ENCODE results near the gene ZNF689. TPM values are rescaled to one million over a fixed set of nuclear protein-coding genes. Genes with fewer than 3 reads are reported as not detected.

Gene ZNF689
- polyA plus RNA-seq, 2 donors = 1.3 to 2.0 TPM

GRCh38 chr16:30567991-30568638 is 42.1 kb downstream of the ZNF689 start:
- 28 to 41% methylated on average over 6 of the region's 6 CpGs for WGBS, 2 donors
- Histone ChIP-seq H3K27me3 (ENCODE audit: control insufficient read depth in 1 of 2, insufficient read depth in 2 of 2, low read length in 2 of 2) (no peaks in the 10 kb centered on the region), H3K36me3 (ENCODE audit: control insufficient read depth in 2 of 2, insufficient read depth in 2 of 2, low read length in 1 of 2) (peaks cover 0 to 4% of the 10 kb centered on the region in 2 donors), H3K4me3 (ENCODE audit: low read depth in 1 of 2, low read length in 2 of 2) (no peak overlapping the region), H3K27ac (ENCODE audit: low read depth in 2 of 2, low read length in 1 of 2) (peak overlapping the region; percentile 23 to 77), H3K4me1 (ENCODE audit: control insufficient read depth in 2 of 2, insufficient read depth in 2 of 2, low read length in 1 of 2) (peaks cover 0 to 5% of the 10 kb centered on the region in 2 donors), H3K9me3 (ENCODE audit: control insufficient read depth in 2 of 2, insufficient read depth in 1 of 2, low read depth in 1 of 2, low read length in 1 of 2) (no peaks in the 10 kb centered on the region)

GRCh38 chr16:30567160-30567990 is 42.8 kb downstream of the ZNF689 start:
- H3K4me3 ChIP-seq (ENCODE audit: low read depth in 1 of 2, low read length in 2 of 2) = no peak overlapping the region
- WGBS, 2 donors = 66 to 68% methylated on average over 14 of the region's 14 CpGs
- peak overlapping the region; percentile 23 to 77 for H3K27ac ChIP-seq (ENCODE audit: low read depth in 2 of 2, low read length in 1 of 2)
- no peaks in the 10 kb centered on the region for H3K9me3 ChIP-seq (ENCODE audit: control insufficient read depth in 2 of 2, insufficient read depth in 1 of 2, low read depth in 1 of 2, low read length in 1 of 2)
- peaks cover 0 to 5% of the 10 kb centered on the region in 2 donors for H3K4me1 ChIP-seq (ENCODE audit: control insufficient read depth in 2 of 2, insufficient read depth in 2 of 2, low read length in 1 of 2)
- H3K27me3 ChIP-seq (ENCODE audit: control insufficient read depth in 1 of 2, insufficient read depth in 2 of 2, low read length in 2 of 2) = no peaks in the 10 kb centered on the region
- peaks cover 0 to 4% of the 10 kb centered on the region in 2 donors for H3K36me3 ChIP-seq (ENCODE audit: control insufficient read depth in 2 of 2, insufficient read depth in 2 of 2, low read length in 1 of 2)

- WGBS, 2 donors = 87 to 89% methylated on average over 4 of the region's 4 CpGs
Observed at GRCh38 chr16:30566531-30566930, 43.7 kb downstream of the ZNF689 start.

GRCh38 chr16:30565984-30566383 is 44.2 kb downstream of the ZNF689 start:
- Histone ChIP-seq H3K36me3 (ENCODE audit: control insufficient read depth in 2 of 2, insufficient read depth in 2 of 2, low read length in 1 of 2) (peaks cover 0 to 4% of the 10 kb centered on the region in 2 donors), H3K4me3 (ENCODE audit: low read depth in 1 of 2, low read length in 2 of 2) (no peak overlapping the region), H3K9me3 (ENCODE audit: control insufficient read depth in 2 of 2, insufficient read depth in 1 of 2, low read depth in 1 of 2, low read length in 1 of 2) (no peaks in the 10 kb centered on the region), H3K27me3 (ENCODE audit: control insufficient read depth in 1 of 2, insufficient read depth in 2 of 2, low read length in 2 of 2) (no peaks in the 10 kb centered on the region), H3K4me1 (ENCODE audit: control insufficient read depth in 2 of 2, insufficient read depth in 2 of 2, low read length in 1 of 2) (peaks cover 0 to 5% of the 10 kb centered on the region in 2 donors), H3K27ac (ENCODE audit: low read depth in 2 of 2, low read length in 1 of 2) (no peak overlapping the region)
- 66 to 67% methylated on average over 8 of the region's 8 CpGs for WGBS, 2 donors

More at GRCh38 chr16:30566531-30566930, 43.7 kb downstream of the ZNF689 start:
- Histone ChIP-seq H3K27ac (ENCODE audit: low read depth in 2 of 2, low read length in 1 of 2) (no peak overlapping the region), H3K4me3 (ENCODE audit: low read depth in 1 of 2, low read length in 2 of 2) (no peak overlapping the region), H3K4me1 (ENCODE audit: control insufficient read depth in 2 of 2, insufficient read depth in 2 of 2, low read length in 1 of 2) (peaks cover 0 to 5% of the 10 kb centered on the region in 2 donors), H3K27me3 (ENCODE audit: control insufficient read depth in 1 of 2, insufficient read depth in 2 of 2, low read length in 2 of 2) (no peaks in the 10 kb centered on the region), H3K9me3 (ENCODE audit: control insufficient read depth in 2 of 2, insufficient read depth in 1 of 2, low read depth in 1 of 2, low read length in 1 of 2) (no peaks in the 10 kb centered on the region), H3K36me3 (ENCODE audit: control insufficient read depth in 2 of 2, insufficient read depth in 2 of 2, low read length in 1 of 2) (peaks cover 0 to 4% of the 10 kb centered on the region in 2 donors)

- Histone ChIP-seq H3K36me3 (ENCODE audit: control insufficient read depth in 2 of 2, insufficient read depth in 2 of 2, low read length in 1 of 2) (peaks cover 0 to 4% of the 10 kb centered on the region in 2 donors), H3K4me1 (ENCODE audit: control insufficient read depth in 2 of 2, insufficient read depth in 2 of 2, low read length in 1 of 2) (peaks cover 0 to 3% of the 10 kb centered on the region in 2 donors), H3K4me3 (ENCODE audit: low read depth in 1 of 2, low read length in 2 of 2) (no peak overlapping the region), H3K27ac (ENCODE audit: low read depth in 2 of 2, low read length in 1 of 2) (no peak overlapping the region), H3K9me3 (ENCODE audit: control insufficient read depth in 2 of 2, insufficient read depth in 1 of 2, low read depth in 1 of 2, low read length in 1 of 2) (no peaks in the 10 kb centered on the region), H3K27me3 (ENCODE audit: control insufficient read depth in 1 of 2, insufficient read depth in 2 of 2, low read length in 2 of 2) (no peaks in the 10 kb centered on the region)
- WGBS, 2 donors = 72 to 74% methylated on average over 7 of the region's 7 CpGs
Observed at GRCh38 chr16:30565526-30565925, 44.7 kb downstream of the ZNF689 start.

GRCh38 chr16:30562021-30562420 is 48.2 kb downstream of the ZNF689 start:
- Histone ChIP-seq H3K36me3 (ENCODE audit: control insufficient read depth in 2 of 2, insufficient read depth in 2 of 2, low read length in 1 of 2) (no peaks in the 10 kb centered on the region), H3K4me1 (ENCODE audit: control insufficient read depth in 2 of 2, insufficient read depth in 2 of 2, low read length in 1 of 2) (peaks cover 0 to 2% of the 10 kb centered on the region in 2 donors), H3K27me3 (ENCODE audit: control insufficient read depth in 1 of 2, insufficient read depth in 2 of 2, low read length in 2 of 2) (no peaks in the 10 kb centered on the region), H3K9me3 (ENCODE audit: control insufficient read depth in 2 of 2, insufficient read depth in 1 of 2, low read depth in 1 of 2, low read length in 1 of 2) (no peaks in the 10 kb centered on the region), H3K27ac (ENCODE audit: low read depth in 2 of 2, low read length in 1 of 2) (no peak overlapping the region), H3K4me3 (ENCODE audit: low read depth in 1 of 2, low read length in 2 of 2) (no peak overlapping the region)
- 89 to 94% methylated on average over 14 of the region's 14 CpGs for WGBS, 2 donors

- Histone ChIP-seq H3K27me3 (ENCODE audit: control insufficient read depth in 1 of 2, insufficient read depth in 2 of 2, low read length in 2 of 2) (no peaks in the 10 kb centered on the region), H3K4me3 (ENCODE audit: low read depth in 1 of 2, low read length in 2 of 2) (peak overlapping the region; percentile 42 to 43)
- WGBS, 2 donors = 19 to 23% methylated on average over 46 of the region's 46 CpGs
Observed at GRCh38 chr16:30561089-30561816, 48.9 kb downstream of the ZNF689 start.

GRCh38 chr16:30559690-30560089 is 50.5 kb downstream of the ZNF689 start:
- H3K27ac ChIP-seq (ENCODE audit: low read depth in 2 of 2, low read length in 1 of 2) = no peak overlapping the region
- H3K9me3 ChIP-seq (ENCODE audit: control insufficient read depth in 2 of 2, insufficient read depth in 1 of 2, low read depth in 1 of 2, low read length in 1 of 2) = no peaks in the 10 kb centered on the region
- H3K36me3 ChIP-seq (ENCODE audit: control insufficient read depth in 2 of 2, insufficient read depth in 2 of 2, low read length in 1 of 2) = peaks cover 0 to 12% of the 10 kb centered on the region in 2 donors
- peaks cover 2 to 3% of the 10 kb centered on the region in 2 donors for H3K4me1 ChIP-seq (ENCODE audit: control insufficient read depth in 2 of 2, insufficient read depth in 2 of 2, low read length in 1 of 2)
- H3K27me3 ChIP-seq (ENCODE audit: control insufficient read depth in 1 of 2, insufficient read depth in 2 of 2, low read length in 2 of 2) = no peaks in the 10 kb centered on the region
- no peak overlapping the region for H3K4me3 ChIP-seq (ENCODE audit: low read depth in 1 of 2, low read length in 2 of 2)
- 89 to 97% methylated on average over 6 of the region's 6 CpGs for WGBS, 2 donors

More at GRCh38 chr16:30561089-30561816, 48.9 kb downstream of the ZNF689 start:
- peak overlapping the region in 1 of 2 donors; percentile 33 for H3K27ac ChIP-seq (ENCODE audit: low read depth in 2 of 2, low read length in 1 of 2)
- H3K9me3 ChIP-seq (ENCODE audit: control insufficient read depth in 2 of 2, insufficient read depth in 1 of 2, low read depth in 1 of 2, low read length in 1 of 2) = no peaks in the 10 kb centered on the region
- H3K4me1 ChIP-seq (ENCODE audit: control insufficient read depth in 2 of 2, insufficient read depth in 2 of 2, low read length in 1 of 2) = peaks cover under 1 to 2% of the 10 kb centered on the region in 2 donors
- peaks cover 0 to under 1% of the 10 kb centered on the region in 2 donors for H3K36me3 ChIP-seq (ENCODE audit: control insufficient read depth in 2 of 2, insufficient read depth in 2 of 2, low read length in 1 of 2)

GRCh38 chr16:30558789-30559377 is 51.3 kb downstream of the ZNF689 start:
- no peaks in the 10 kb centered on the region for H3K27me3 ChIP-seq (ENCODE audit: control insufficient read depth in 1 of 2, insufficient read depth in 2 of 2, low read length in 2 of 2)
- peaks cover 2 to 3% of the 10 kb centered on the region in 2 donors for H3K4me1 ChIP-seq (ENCODE audit: control insufficient read depth in 2 of 2, insufficient read depth in 2 of 2, low read length in 1 of 2)
- no peaks in the 10 kb centered on the region for H3K9me3 ChIP-seq (ENCODE audit: control insufficient read depth in 2 of 2, insufficient read depth in 1 of 2, low read depth in 1 of 2, low read length in 1 of 2)
- peaks cover 3 to 12% of the 10 kb centered on the region in 2 donors for H3K36me3 ChIP-seq (ENCODE audit: control insufficient read depth in 2 of 2, insufficient read depth in 2 of 2, low read length in 1 of 2)
- peak overlapping the region; percentile 7 to 80 for H3K4me3 ChIP-seq (ENCODE audit: low read depth in 1 of 2, low read length in 2 of 2)
- 84 to 86% methylated on average over 21 of the region's 21 CpGs for WGBS, 2 donors
- peak overlapping the region; percentile 86 to 87 for H3K27ac ChIP-seq (ENCODE audit: low read depth in 2 of 2, low read length in 1 of 2)
